Uterus (tissue), 2 donors: ENCODE results near the gene OTUB2.

ENCODE experiments used
- CTCF ChIP-seq, 4 experiments: fragments of 200-600 bp in 2 of 4; fragments of 450-650 bp in 2 of 4; sonication (generic) in 2 of 4; IDR thresholded peaks; one replicate each; pipeline ENCODE4 v1.5.1; 2016 to 2019; ENCODE audit warnings: antibody characterized with exemption in 4 of 4, mild to moderate bottlenecking in 2 of 4, moderate library complexity in 1 of 4
- POLR2A ChIP-seq, 2 donors: fragments of 450-650 bp; IDR thresholded peaks; one replicate each; pipeline ENCODE4 v1.6.1; 2016; ENCODE audit warnings: antibody characterized with exemption in 2 of 2, mild to moderate bottlenecking in 1 of 2, moderate library complexity in 1 of 2

- TF ChIP-seq CTCF (IDR thresholded peaks at IDR 0.05) (no peak), POLR2A (IDR thresholded peaks at IDR 0.05) (no peak)
Observed at GRCh38 chr14:94045563-94046345, 19.6 kb downstream of the OTUB2 start.
